Mucosa of descending colon (tissue), 3 donors: ENCODE measurements around the gene OAF. TPM values are rescaled to one million over a fixed set of nuclear protein-coding genes. Genes with fewer than 3 reads are reported as not detected.
"Not testable (repeated sequence)": the region's sequence is repeated elsewhere in the genome, so short reads cannot be mapped to it uniquely, and the experiment has no call there.

Experiments
- ATAC-seq: fragments of 200-7000 bp; cut with Tn5 transposase; one replicate; pipeline ENCODE4 v1.9.1; 2020; ENCODE audit warnings: mild to moderate bottlenecking, moderate library complexity
- DNase-seq, 3 donors: peaks; one replicate each; pipeline ENCODE4 v3.0.0-alpha.2; 2020
- H3K36me3 ChIP-seq: fragments of 200-600 bp; one replicate; pipeline ENCODE4 v1.8.0; 2021; ENCODE audit warnings: low read depth, mild to moderate bottlenecking
- H3K4me1 ChIP-seq: fragments of 200-600 bp; one replicate; pipeline ENCODE4 v1.8.0; 2021; ENCODE audit warnings: low read depth, mild to moderate bottlenecking
- H3K4me3 ChIP-seq: fragments of 200-600 bp; one replicate; pipeline ENCODE4 v1.8.0; 2021; ENCODE audit warnings: mild to moderate bottlenecking
- H3K9me3 ChIP-seq: fragments of 200-600 bp; one replicate; pipeline ENCODE4 v1.8.0; 2021; ENCODE audit warnings: mild to moderate bottlenecking
- CTCF ChIP-seq: fragments of 200-600 bp; IDR thresholded peaks from one replicate; pipeline ENCODE4 v1.8.0; 2022; ENCODE audit warnings: antibody characterized with exemption, mild to moderate bottlenecking
- intact Hi-C, 2 donors: fragments of 100-400 bp; cut with DNase I in 1 of 2; cut with micrococcal nuclease in 1 of 2; formaldehyde crosslinking; loops; one replicate each; pipeline versions ENCODE4 v1.11.0 to v1.11.1; 2022; cut with DNase I, micrococcal nuclease
- total RNA-seq, 3 donors: library from RNA; stranded (reverse); fragmentation: NEBNext Ultra II Directional in 2 of 3; extraction: Animal tissue kit (Norgen Biotek cat#: 25700) in 2 of 3; gene quantifications; one replicate each; pipeline versions ENCODE4 v1.2.1 to v1.2.4, GENCODE V29; 2021 to 2023
- donor health status: DM: no; HTN: no; CAD: no; lungs with moderate emphysema.
- donor health status: DM: no; HTN: no; CAD: no.
- donor health status: DM: no; HTN: yes; CAD: no.

OAF gene
- total RNA-seq, 3 donors from 2014 or later = 96.4 to 217 (median 133) TPM

GRCh38 chr11:120244476-120245365, 33.9 kb downstream of the OAF start:
- TF ChIP-seq CTCF = no peak
- no peaks in the 10 kb centered on the region for H3K9me3 ChIP-seq
- DNase-seq (no peak), ATAC-seq (no peak)
- H3K36me3 ChIP-seq = no peaks in the 10 kb centered on the region
- intact Hi-C loops = no loop called here
- peaks cover 4% of the 10 kb centered on the region for H3K4me1 ChIP-seq
- no peak overlapping the region for H3K4me3 ChIP-seq

- intact Hi-C loops = no loop called here
- ATAC-seq = no peak
- H3K9me3 ChIP-seq = no peaks in the 10 kb centered on the region
- H3K4me1 ChIP-seq = no peaks in the 10 kb centered on the region
- H3K36me3 ChIP-seq = no peaks in the 10 kb centered on the region
- no peak overlapping the region for H3K4me3 ChIP-seq
- no peak for TF ChIP-seq CTCF
- no peak for DNase-seq
Measured at GRCh38 chr11:120245434-120245833, 34.6 kb downstream of the OAF start.

GRCh38 chr11:120248551-120249278, 37.9 kb downstream of the OAF start:
- Histone ChIP-seq H3K36me3 (no peaks in the 10 kb centered on the region), H3K9me3 (no peaks in the 10 kb centered on the region), H3K4me3 (no peak overlapping the region), H3K4me1 (no peaks in the 10 kb centered on the region)
- peak; percentile 44 for ATAC-seq
- TF ChIP-seq CTCF = no peak
- intact Hi-C loops = no loop called here
- no peak for DNase-seq

- no peaks in the 10 kb centered on the region for H3K9me3 ChIP-seq
- ATAC-seq (no peak), DNase-seq (no peak)
- no peaks in the 10 kb centered on the region for H3K4me1 ChIP-seq
- H3K4me3 ChIP-seq = no peak overlapping the region
- H3K36me3 ChIP-seq = no peaks in the 10 kb centered on the region
- TF ChIP-seq CTCF = no peak
- intact Hi-C loops = no loop called here
Measured at GRCh38 chr11:120249279-120250262, 38.7 kb downstream of the OAF start.

GRCh38 chr11:120253377-120253776, 42.5 kb downstream of the OAF start:
- H3K36me3 ChIP-seq, ATAC-seq, H3K4me1 ChIP-seq, H3K9me3 ChIP-seq, H3K4me3 ChIP-seq, DNase-seq, intact Hi-C loops: not testable (repeated sequence)
